Urinary bladder (tissue), 4 donors: ENCODE results near the gene CCDC85C. TPM values are rescaled to one million over a fixed set of nuclear protein-coding genes. Genes with fewer than 3 reads are reported as not detected.

ENCODE experiments used
- DNase-seq: peaks from one replicate; pipeline ENCODE4 v3.0.0-alpha.2; 2015; ENCODE audit errors: extremely low spot score
- H3K27ac ChIP-seq: one replicate; pipeline ENCODE4 v1.5.1; 2013; ENCODE audit warnings: low read depth, mild to moderate bottlenecking, moderate library complexity
- H3K36me3 ChIP-seq: one replicate; pipeline ENCODE4 v1.6.1; 2013; ENCODE audit warnings: mild to moderate bottlenecking, moderate library complexity; ENCODE audit not compliant: insufficient read depth
- H3K4me1 ChIP-seq: one replicate; pipeline ENCODE4 v1.6.1; 2013; ENCODE audit warnings: mild to moderate bottlenecking, moderate library complexity; ENCODE audit not compliant: insufficient read depth
- H3K4me3 ChIP-seq: one replicate; pipeline ENCODE4 v1.5.1; 2013; ENCODE audit warnings: low read depth, low read length
- whole genome bisulfite sequencing: extraction: QIAGEN DNeasy Blood & Tissue Kit; methylation state at CpG from one replicate; pipeline ENCODE4 v1.1.7; 2013; 5-methylcytosine and 5-hydroxymethylcytosine counted together
- polyA plus RNA-seq: library from polyadenylated mRNA; stranded (reverse); fragments of 200-250 nt; gene quantifications from one replicate; pipeline ENCODE4 v1.2.3, GENCODE V29; 2013
- total RNA-seq: library from RNA; depleted of rRNA; stranded (reverse); fragments of >200 nt; gene quantifications from one replicate; pipeline ENCODE4 v1.2.3, GENCODE V29; 2014
- donor health status: healthy with polysubstance abuse.
- donor health status: healthy.

The CCDC85C gene
- total and polyA plus RNA-seq, 2 donors: 5.8 to 36.0 TPM

GRCh38 chr14:99510556-99511139, 93.4 kb downstream of the CCDC85C start:
- Histone ChIP-seq H3K4me1 (no peaks in the 10 kb centered on the region), H3K36me3 (no peaks in the 10 kb centered on the region), H3K27ac (no peak overlapping the region), H3K4me3 (no peak overlapping the region)
- DNase-seq: no peak
- 61% methylated on average over 15 of the region's 15 CpGs for WGBS

DNA sequence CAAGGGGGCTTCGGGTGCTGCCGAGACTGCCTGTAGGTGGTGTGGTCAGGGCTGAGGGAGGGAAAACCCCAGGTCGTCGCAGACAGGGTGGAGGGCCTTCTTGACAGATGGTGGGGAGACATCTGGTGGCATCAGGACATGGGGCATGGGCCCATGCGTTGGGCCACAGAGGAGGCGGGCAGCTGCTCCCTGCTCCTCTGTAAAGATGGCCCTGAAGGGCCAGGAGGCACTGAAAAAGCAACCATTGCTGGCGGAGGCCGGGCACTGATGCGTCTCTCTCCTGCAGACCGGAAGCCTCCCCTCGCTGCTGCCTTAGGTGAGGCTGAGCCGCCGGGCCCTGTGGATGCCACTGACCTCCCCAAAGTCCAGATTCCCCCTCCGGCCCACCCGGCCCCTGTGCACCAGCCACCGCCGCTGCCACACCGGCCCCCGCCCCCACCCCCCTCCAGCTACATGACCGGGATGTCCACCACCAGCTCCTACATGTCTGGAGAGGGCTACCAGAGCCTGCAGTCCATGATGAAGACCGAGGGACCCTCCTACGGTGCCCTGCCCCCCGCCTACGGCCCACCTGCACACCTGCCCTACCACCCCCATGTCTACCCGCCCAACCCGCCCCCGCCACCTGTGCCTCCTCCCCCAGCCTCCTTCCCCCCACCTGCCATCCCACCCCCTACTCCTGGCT, 94.0 kb downstream of the CCDC85C start:
- no peak for DNase-seq
- no peaks in the 10 kb centered on the region for H3K36me3 ChIP-seq

DNA sequence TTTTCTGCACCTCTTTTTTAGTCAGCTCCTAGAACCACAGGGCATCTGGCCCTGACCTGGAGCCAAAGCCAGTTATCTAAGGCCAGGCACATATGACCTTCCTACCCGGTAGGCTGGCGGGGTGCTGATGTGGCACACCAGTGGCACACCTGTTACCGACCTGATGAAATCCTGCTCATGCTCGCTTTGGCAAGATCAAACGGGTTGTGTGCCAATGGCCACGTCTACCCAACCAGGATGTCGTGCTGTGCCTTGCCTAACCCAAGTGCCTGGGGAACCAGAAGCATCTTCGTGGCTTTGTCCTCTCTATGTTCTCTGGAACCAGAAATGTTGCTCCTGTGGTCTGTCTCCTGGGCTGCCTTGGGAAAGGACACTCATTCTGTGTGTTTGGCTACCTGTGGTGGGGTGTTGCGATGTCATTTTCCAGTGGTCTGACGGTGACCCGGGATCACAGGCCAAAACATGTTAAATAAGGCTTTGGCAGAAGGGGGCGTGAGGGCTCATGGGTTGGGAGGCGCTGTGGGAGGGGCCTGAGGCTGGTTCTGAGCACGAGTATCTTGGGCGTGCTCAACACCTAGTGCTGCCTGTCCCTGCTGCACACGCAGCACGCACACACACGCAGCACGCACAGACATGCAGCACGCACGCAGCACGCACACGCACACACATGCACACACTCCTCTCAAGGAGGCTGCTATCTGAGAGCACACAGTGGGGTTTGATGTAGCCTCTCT, 94.9 kb downstream of the CCDC85C start:
- no peak overlapping the region for H3K27ac ChIP-seq
- WGBS: 79% methylated on average over 23 of the region's 23 CpGs
- no peak for DNase-seq
- H3K4me1 ChIP-seq: no peaks in the 10 kb centered on the region
- no peaks in the 10 kb centered on the region for H3K36me3 ChIP-seq
- H3K4me3 ChIP-seq: no peak overlapping the region

More for the DNA sequence above, 94.0 kb downstream of the CCDC85C start:
- Histone ChIP-seq H3K4me3 (no peak overlapping the region), H3K27ac (no peak overlapping the region), H3K4me1 (no peaks in the 10 kb centered on the region)
- 89% methylated on average over 27 of the region's 27 CpGs for WGBS

DNA sequence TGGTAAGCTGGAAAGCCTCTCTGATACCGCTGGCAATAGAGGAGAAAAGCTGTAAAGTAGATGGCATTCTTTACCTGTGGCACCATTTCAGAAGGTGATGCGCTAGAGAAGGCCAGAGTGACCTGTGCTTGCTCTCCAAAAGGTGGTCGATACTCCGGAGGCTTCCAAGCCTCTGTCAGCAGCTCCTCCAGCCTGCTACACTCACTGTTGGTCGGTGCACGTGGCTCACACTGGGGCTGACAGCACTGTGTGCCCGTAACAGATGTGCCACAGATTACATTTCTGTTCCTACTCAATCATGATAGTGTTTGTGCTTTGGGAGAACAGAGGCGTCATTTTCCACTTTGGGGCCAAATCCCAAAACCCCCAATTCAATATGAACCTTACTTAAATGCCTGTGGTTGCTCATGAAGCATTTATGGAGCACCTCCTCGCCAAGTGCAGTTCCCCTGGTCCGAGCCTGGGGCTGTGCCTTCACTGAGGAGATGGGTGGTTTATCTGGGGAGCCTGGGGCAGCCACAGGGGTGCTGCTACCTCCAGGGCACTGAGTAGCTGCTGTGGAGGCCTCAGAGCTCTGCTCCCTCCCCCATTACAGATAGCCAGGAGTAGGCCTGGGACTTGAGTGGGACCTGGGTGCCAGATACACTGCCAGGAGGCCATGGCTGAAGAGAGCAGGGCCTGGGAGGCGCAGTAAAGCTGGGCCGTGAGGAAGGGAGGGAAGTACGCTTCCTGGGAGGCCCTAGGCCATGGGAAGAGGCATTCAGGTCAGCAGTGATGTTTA, 96.0 kb downstream of the CCDC85C start:
- no peaks in the 10 kb centered on the region for H3K36me3 ChIP-seq
- WGBS: 91% methylated on average over 13 of the region's 13 CpGs
- no peak overlapping the region for H3K27ac ChIP-seq
- DNase-seq: no peak
- H3K4me3 ChIP-seq: no peak overlapping the region
- H3K4me1 ChIP-seq: no peaks in the 10 kb centered on the region

DNA sequence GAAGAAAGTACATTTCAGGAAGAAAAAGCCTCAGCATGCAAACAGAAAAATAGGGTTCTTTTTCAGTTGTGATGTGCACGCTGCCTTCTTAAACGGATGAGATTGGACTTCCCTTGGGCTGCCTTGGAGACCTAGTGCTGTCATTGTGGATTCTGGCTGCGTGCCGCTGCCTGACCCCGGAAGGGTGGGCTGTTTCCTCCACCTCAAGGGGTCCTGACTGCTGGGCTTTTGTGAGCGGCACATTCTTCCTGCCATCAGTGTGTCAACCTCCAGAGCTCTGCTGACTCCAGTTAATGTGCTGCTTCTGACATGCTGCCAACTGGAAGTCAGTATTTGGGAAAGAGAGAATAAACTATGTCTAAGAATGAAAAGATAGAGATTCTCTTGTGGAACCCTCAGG, 97.7 kb downstream of the CCDC85C start:
- DNase-seq: no peak
- 92% methylated on average over 6 of the region's 6 CpGs for WGBS
- H3K27ac ChIP-seq: no peak overlapping the region
- H3K4me3 ChIP-seq: no peak overlapping the region
- H3K36me3 ChIP-seq: peaks cover 3% of the 10 kb centered on the region
- no peaks in the 10 kb centered on the region for H3K4me1 ChIP-seq

GRCh38 chr14:99505089-99505488, 98.9 kb downstream of the CCDC85C start:
- no peak for DNase-seq
- WGBS: 90% methylated on average over 5 of the region's 5 CpGs
- Histone ChIP-seq H3K36me3 (peaks cover 3% of the 10 kb centered on the region), H3K4me1 (no peaks in the 10 kb centered on the region), H3K27ac (no peak overlapping the region), H3K4me3 (no peak overlapping the region)

DNA sequence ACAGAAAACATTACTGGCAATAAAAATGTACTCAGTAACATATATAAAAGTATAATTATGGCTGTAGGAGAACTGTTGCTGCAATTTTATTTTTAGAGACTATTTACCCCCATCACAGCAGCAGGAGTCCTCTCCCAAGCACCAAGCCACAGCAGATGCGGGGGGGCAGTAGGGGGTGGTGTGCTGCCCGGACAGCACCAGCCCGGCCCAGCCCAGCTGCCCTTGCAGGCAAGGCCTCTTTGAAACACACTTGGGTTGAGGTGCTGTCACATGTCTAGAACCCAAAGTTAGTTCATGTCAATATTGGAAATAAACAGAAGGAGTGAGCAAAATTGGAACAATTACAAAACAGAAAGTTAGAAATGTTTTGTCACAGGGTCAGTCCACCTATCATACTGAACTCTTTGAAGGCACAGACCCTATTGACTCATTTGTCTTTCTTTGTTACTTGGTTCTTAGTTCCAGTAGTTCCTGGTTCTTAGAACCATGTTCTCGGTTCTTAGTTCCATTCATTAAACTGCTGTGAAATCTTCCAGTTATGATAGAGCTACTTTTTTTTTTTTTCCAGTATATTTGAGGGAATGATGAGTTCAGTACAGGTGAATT, 100.1 kb downstream of the CCDC85C start:
- Histone ChIP-seq H3K36me3 (peaks cover 3% of the 10 kb centered on the region), H3K4me1 (no peaks in the 10 kb centered on the region), H3K4me3 (no peak overlapping the region), H3K27ac (no peak overlapping the region)
- DNase-seq: no peak
- 93% methylated on average over 4 of the region's 4 CpGs for WGBS

DNA sequence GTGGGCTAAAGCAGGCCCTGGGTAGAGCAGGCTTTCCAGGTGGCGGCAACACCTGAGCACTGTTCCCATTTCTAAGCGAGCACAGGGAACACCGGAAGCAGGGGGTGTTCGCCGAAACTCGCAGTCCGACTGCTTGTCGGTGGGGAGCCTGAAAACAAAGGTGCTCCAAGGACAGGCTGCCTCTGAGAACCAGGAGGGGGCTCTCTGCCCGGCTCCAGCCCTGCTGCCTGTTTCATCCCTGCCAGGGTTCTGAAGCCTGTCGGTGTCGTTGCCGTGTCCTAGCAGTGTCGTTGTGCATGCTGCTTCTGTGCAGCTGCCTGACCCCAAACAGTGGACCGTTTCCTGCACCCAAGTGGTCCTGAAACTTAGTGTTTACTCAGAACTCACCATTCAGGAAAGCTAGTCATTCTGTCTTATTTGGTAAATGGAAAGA, 101.0 kb downstream of the CCDC85C start:
- Histone ChIP-seq H3K36me3 (peaks cover 3% of the 10 kb centered on the region), H3K27ac (no peak overlapping the region), H3K4me1 (no peaks in the 10 kb centered on the region), H3K4me3 (no peak overlapping the region)
- DNase-seq: no peak
- 75% methylated on average over 14 of the region's 14 CpGs for WGBS

DNA sequence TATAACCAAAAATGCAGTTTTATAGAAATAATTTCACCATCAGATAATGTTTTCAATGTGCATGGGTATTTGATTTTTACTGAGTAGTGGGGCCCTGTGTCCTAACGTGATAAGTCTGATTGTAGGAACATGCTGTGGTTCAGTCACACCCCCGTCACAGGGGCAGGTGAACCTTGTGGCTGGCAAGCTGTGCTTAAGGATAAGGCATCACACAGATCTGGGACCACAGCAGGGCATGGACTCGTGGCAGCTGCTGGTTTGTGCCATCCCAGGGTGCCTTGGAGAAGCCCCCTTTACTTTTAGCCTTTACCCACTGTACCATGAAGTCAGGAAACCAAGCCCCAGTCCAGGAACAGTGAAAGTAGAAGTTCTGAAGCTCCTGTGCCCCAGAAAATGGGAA, 106.1 kb downstream of the CCDC85C start:
- DNase-seq: no peak
- Histone ChIP-seq H3K36me3 (peaks cover 4% of the 10 kb centered on the region), H3K27ac (no peak overlapping the region), H3K4me3 (no peak overlapping the region), H3K4me1 (no peaks in the 10 kb centered on the region)
- 91% methylated on average over 3 of the region's 3 CpGs for WGBS

DNA sequence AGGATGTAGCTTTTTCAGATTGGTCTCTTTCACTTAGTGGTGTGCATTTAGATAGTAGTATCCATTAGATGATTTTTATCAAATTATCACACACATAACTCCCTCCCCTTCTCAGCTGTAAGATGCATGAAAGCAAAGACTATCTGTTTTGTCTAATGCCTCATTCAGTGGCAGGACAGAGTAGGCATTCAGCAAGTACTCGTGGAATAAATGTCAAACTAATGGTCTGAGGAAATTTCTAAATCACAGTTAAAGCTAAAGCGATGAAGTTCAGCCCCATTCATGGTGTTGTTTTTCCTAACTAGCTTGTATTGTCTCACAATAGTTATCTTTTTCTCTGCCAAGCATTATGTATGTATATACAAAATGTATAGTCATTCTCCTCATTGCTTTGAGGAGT, 106.7 kb downstream of the CCDC85C start:
- H3K27ac ChIP-seq: no peak overlapping the region
- DNase-seq: no peak
- H3K4me3 ChIP-seq: no peak overlapping the region
- no peaks in the 10 kb centered on the region for H3K4me1 ChIP-seq
- 91% methylated on average over 2 of the region's 2 CpGs for WGBS
- peaks cover 3% of the 10 kb centered on the region for H3K36me3 ChIP-seq

- H3K36me3 ChIP-seq: peaks cover 1% of the 10 kb centered on the region
- DNase-seq: no peak
- H3K4me1 ChIP-seq: peaks cover 3% of the 10 kb centered on the region
- 53% methylated on average over 2 of the region's 2 CpGs for WGBS
- H3K4me3 ChIP-seq: no peak overlapping the region
- no peak overlapping the region for H3K27ac ChIP-seq
These were observed 119.9 kb downstream of the CCDC85C start for GRCh38 chr14:99484106-99484505.

DNA sequence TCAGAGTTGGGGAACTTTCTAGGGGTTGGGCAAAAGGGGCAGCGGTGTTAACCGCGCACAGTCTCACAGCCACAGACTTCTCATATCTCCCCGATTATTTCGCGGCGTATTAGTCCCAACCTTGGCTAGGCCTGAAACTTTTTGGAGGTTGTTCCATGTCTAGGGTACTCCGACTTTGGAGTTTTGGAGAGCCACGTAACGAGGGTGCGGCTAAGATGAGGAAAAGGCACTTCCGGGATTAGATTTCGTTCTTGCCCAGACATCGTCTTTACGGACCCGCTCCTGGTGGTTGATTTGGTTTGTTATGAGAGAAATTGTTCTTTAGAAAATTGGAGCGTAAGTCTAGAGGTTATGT, 122.3 kb downstream of the CCDC85C start:
- peak; percentile 5 for DNase-seq
- H3K27ac ChIP-seq: peak overlapping the region; percentile 95
- peaks cover 3% of the 10 kb centered on the region for H3K4me1 ChIP-seq
- peak overlapping the region; percentile 86 for H3K4me3 ChIP-seq
- no peaks in the 10 kb centered on the region for H3K36me3 ChIP-seq
- WGBS: under 1% methylated on average over 17 of the region's 17 CpGs
